ENCODE data around the gene CD47.

Gene CD47

GRCh38 chr3:108090701-108091497 lies at the start of gene CD47:
Gene CD47 (minus strand): TSS chr3:108091031. CDS start chr3:108090908, 123 bp downstream.
- peak; percentile 90 to 99 (median 93) for DNase-seq
- intact Hi-C loops (cut with DNase I) = loop anchor here (5.0 kb wide), 1 partner anchor 164 kb away; no protein-coding TSS in a partner anchor

- DNase-seq = no peak
- intact Hi-C loops (cut with DNase I) = no loop called here
These were observed 46.6 kb upstream of the CD47 start for GRCh38 chr3:108137460-108137814.

DNA sequence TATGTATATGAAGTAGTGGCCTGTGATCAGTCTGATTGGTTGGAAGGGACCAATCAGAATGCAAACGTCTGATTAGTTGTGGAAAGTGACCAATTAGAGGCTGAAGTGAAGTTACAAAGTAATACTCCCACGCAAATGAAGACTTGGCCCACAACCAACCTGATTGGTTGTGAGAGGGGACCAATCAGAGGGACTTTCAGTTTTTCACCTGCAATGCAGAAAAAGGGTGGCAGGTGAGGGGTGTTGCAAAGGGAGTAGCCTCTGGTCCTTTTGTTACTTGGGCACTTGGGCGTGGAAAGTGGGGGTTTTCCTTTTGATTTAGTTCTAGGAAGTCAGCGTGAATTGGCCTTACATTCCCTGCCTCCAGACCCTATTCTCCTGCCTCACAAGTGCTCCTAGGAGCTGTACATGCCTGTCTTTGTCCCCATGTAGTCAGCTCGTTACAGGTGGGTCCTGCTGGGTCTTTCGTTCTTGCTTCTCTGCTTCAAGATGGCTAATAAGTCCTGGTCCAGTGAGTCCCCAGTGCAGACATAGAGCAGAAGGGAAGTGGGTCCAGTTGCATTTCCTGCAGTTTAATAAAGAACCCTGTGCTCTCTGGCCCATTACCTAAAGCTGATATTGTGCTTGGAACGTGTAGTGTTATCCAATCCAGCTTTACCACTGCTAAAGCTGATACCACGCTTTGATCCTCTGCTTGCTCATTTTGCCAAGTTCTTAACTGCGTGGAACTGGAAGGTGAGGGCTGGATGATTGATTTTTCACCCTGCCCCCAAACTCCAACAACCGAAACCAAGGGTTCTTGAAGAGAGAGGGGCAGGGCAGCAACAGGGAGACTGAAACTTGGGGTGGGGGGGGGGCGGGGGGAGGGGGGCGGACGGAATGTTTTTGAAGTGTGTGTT lies 46.0 kb upstream of the CD47 start:
- intact Hi-C loops (cut with DNase I) = no loop called here
- no peak for DNase-seq

DNA sequence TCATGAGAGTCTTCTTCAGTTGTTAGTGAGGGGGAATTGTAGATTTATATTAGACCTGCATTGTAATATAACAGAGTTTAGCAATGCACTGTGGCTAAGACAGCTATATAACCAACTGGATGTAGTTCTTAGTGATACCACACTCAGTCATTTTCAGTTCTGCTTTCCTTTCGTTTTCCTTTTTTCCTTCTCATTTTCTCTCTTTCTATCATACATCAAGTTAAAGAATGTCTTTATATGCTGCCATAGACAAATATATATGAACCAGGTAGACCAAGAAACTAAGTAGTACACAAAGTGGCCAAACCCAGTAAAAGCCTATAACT lies 43.7 kb upstream of the CD47 start:
- intact Hi-C loops (cut with DNase I) = no loop called here
- DNase-seq = no peak

- DNase-seq = no peak
- intact Hi-C loops (cut with DNase I) = no loop called here
These were observed 43.2 kb upstream of the CD47 start for GRCh38 chr3:108133858-108134554.

GRCh38 chr3:108133048-108133369 lies 42.2 kb upstream of the CD47 start:
- no peak for DNase-seq
- intact Hi-C loops (cut with DNase I) = no loop called here

DNA sequence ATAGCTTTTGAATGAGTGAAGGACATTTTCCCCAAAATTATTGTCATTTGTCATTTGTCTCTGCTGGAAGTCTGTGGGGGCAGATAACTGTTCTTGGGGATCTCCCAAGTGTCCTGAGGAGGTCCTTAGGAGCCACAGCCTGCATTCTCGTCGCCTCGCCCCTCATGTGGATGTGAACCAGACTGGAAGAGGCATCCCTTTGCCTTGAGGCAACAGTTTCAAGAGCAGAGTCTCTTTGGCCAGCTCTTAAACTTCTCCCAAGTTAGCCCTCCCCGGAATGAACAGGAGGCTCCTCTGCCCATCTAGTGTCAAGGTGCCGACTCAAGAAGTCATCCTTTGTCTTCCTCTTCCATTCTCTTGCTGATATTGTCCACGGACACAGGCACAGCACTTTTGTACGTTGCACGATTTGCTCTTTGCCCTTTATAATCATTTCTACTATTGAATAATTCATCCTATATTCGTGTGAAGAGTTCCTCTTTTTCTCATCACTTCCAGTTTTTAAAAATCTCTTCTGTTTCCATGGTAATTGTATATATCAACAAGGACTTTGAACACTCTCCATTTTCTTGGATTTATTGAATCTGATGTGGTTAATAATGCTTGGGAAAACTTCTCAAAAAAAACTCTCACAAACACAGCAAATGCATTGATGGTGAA lies 40.8 kb upstream of the CD47 start:
- DNase-seq = no peak
- intact Hi-C loops (cut with DNase I) = no loop called here

DNA sequence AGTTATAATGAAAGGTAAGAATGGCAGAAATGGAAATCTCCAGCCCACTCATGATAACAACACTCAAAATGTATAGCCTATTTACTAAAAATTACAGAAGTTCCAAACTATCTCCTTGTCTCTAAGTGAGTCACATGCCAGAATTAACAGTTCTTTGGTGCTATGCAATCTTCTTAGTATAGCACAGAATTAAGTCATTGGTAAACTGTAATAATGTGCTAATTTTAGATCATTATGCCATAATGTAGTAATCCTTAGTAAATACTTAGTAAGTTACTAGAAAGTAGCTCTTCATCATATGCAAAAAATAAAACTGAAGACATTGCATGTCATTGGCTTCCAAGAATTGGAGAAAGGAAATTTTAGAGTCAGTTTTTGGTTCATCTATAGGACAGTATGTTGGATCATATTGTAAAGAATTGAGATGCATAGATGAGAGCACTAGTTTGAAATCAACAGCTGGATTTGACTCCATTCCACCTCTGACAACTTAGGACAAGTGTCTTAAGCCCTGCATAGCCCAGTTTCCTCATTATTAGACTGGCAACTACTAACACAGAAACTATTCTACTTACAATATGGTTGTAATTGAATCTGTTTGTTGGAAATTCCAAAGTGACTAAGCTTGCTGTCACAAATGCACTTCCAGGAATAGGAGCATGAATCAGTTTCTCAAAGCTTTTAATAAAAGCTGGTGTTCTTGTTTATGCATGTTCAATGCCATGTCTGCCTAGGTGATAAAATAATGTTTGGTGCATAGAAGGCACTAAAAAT lies 40.1 kb upstream of the CD47 start:
- DNase-seq = no peak
- intact Hi-C loops (cut with DNase I) = no loop called here

DNA sequence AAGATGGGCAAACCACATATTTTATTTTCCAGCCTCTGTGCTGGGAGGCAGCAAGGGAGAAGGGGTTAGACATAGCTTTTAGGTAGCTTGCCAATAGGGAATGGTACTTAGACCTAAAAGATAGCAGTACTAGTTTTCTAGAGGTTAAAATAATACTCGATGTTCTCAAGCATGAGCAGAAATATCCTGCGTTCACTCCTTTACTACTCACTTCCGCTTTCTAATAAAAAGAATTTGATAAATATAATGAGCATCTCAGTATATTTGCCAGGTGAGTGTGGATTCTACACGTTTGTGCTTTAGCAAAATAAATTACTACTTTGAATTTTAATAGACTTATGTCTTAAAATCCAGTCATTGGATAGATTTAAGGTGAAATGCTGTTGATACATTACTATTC lies 39.4 kb upstream of the CD47 start:
- DNase-seq = no peak
- intact Hi-C loops (cut with DNase I) = no loop called here

DNA sequence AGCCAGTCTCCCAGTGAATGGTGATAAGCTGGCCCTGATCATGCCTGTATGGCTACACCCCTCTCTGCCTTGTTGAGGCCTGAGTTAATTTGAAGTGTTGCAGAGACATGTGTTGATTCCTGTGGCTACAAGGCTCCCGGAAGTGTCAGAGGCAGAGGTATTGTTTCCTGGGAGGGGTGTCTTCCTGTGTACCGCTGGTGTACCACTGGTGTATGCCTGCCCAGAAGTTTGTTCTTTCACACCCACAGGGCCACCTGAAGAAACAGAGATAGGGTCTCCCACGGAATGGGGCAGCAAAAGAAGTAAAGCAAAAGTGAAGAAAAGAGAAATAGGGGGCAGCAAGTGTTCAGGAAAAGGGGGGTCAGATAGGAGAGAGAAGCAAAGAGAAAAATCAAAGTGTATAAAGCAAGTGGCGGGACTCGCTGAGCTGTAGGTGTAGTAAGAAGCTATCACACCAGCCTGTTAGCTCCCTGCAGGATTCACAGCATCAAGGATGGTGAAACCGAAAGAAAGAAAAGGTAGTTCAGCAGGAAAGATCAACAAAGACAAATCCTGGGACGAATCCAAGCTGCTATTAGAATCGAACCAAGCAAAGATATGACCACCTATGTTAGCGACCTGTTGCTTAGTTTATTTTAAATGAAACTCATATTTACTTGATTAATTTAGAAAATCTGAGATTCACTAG lies 36.6 kb upstream of the CD47 start:
- intact Hi-C loops (cut with DNase I) = no loop called here

GRCh38 chr3:108126348-108126747 lies 35.5 kb upstream of the CD47 start:
- intact Hi-C loops (cut with DNase I) = no loop called here
- DNase-seq = no peak

More for the DNA sequence above, 36.6 kb upstream of the CD47 start:
- no peak for DNase-seq

GRCh38 chr3:108125550-108126071 lies 34.8 kb upstream of the CD47 start:
- no peak for DNase-seq
- intact Hi-C loops (cut with DNase I) = no loop called here

GRCh38 chr3:108125153-108125543 lies 34.3 kb upstream of the CD47 start:
- intact Hi-C loops (cut with DNase I) = no loop called here
- DNase-seq = no peak

- intact Hi-C loops (cut with DNase I) = no loop called here
- no peak for DNase-seq
These were observed 33.7 kb upstream of the CD47 start for GRCh38 chr3:108124337-108125152.

DNA sequence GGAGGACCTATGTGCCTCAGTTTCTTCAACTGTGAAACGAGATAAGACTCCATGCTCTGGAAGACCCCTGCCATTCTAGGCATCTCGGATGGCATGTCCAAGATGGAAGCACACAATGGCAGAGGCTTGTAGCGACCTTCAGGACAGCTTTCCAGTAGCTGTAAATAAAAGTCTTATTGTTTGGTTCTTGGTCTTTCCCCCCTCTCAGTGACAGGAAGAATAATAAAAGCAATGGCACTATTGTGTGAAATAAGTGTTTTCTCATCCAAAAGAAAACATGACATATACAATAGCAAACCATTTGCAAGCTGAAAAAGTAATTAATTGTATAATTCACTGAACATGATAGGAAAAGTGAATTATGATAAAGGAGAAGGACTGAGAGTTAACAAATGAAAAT lies 32.5 kb upstream of the CD47 start:
- intact Hi-C loops (cut with DNase I) = no loop called here

DNA sequence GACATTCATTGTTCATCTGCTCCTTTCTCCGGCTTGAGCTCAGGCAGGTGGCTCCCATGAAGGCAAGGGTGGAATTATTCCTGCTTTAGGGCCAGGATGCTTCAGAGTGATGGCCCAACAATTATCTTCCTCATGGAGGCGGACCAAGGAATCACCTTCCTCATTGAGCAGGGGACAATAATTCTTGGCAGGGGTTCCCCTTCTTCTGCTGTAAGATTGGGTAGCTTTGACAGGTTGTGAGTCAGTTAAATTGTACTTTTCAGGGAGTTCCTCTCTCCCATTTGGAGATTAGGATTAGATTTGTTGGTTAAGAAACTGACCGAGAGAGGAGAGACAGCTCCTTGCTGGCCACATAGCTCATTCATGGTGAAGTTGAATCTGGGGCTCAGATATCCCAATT lies 31.4 kb upstream of the CD47 start:
- no peak for DNase-seq
- intact Hi-C loops (cut with DNase I) = no loop called here

More for the DNA sequence above, 32.5 kb upstream of the CD47 start:
- no peak for DNase-seq

DNA sequence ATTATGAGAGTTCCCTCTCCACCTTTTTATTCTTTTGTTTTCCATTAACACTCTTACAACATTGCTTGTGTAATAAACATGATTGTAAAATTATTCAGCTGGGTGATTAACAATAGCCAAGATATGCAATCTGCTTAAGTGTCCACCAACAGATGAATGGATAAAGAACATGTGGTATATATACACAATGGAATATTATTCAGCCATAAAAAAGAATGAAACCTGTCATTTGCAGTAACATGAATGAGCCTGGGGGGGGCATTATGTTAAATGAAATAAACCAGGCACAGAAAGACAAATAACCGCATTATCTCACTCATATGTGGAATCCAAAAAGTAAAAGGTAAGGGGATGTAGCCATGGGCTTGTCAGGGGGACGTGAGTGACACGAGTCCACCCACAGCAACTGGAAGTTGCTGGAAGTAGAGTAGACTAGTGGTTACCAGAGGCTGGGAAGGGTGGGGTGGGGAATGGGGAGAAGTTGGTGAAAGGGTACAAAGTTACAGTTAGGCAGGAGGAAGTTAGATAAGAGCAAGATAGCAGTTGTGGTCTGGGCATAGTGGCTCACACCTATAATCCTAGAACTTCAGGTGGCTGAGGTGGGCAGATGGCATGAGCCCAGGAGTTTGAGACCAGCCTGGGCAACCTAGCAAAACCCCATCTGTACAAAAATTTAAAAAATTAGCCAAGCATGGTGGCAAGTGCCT lies 28.7 kb upstream of the CD47 start:
- intact Hi-C loops (cut with DNase I) = no loop called here
- DNase-seq = no peak
